ENCODE measurements around the gene UBE3C.

UBE3C gene

DNA sequence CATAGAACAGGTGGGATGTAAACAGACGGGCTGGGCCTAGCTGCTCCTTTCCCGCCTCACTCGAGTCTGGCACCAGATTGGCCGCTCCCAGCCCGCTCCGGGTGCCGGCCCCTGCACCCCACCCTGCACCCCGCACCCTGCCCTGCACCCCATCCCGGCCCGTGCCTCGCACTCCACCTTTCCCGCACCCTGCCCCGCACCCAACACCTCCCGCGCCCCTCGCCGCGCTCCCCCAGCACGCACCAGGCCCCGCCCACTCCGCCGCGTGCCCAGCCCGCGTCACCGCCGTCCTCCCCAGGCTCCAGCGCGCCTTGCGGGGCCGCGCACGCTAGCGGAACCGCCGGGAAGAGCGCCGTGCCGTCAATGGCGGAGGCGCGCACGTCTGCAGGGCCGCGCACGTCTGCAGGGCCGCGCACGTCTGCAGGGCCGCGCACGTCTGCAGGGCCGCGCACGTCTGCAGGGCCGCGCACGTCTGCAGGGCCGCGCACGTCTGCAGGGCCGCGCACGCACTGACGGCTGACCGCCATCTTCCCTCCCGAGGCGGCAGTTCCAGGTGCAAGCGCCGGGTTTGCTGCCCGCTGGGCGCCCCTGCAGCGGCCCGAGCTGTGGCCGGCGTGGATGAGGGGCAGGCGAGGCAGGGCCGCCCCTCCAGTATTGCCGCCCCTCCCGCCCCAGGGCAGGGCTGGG lies at the start of gene UBE3C:
UBE3C (plus strand) TSS at position 503 of the 687 bp plus-strand sequence. CDS start 347 bp downstream, outside the sequence.
- Histone ChIP-seq H3K36me3 (ENCODE audit: control insufficient read depth, insufficient read depth, low read length) (no peaks in the 10 kb centered on the region), H2AFZ (peak within 1 kb of the TSS; percentile 85), H3K4me1 (peaks cover 10% of the 10 kb centered on the region), H3K4me3 (ENCODE audit: low read depth, low read length) (peak within 1 kb of the TSS; percentile 68), H3K27me3 (ENCODE audit: control insufficient read depth, insufficient read depth, low read length) (no peaks in the 10 kb centered on the region), H3K9ac (peak within 1 kb of the TSS; percentile 74), H3K79me2 (peaks cover 25% of the 10 kb centered on the region), H3K27ac (peak within 1 kb of the TSS; percentile 74), H3K4me2 (ENCODE audit: low read length) (peak within 1 kb of the TSS; percentile 71), H3K9me3 (ENCODE audit: control insufficient read depth, low read length) (no peaks in the 10 kb centered on the region)
- TF ChIP-seq CTCF (IDR thresholded peaks at IDR 0.05), result no peak

- H3K9me3 ChIP-seq (ENCODE audit: control insufficient read depth, low read length), result no peaks in the 10 kb centered on the region
- no peak overlapping the region for H2AFZ ChIP-seq
- H3K27me3 ChIP-seq (ENCODE audit: control insufficient read depth, insufficient read depth, low read length), result no peaks in the 10 kb centered on the region
- no peak overlapping the region for H3K4me3 ChIP-seq (ENCODE audit: low read depth, low read length)
- H3K9ac ChIP-seq, result no peak overlapping the region
- no peaks in the 10 kb centered on the region for H3K36me3 ChIP-seq (ENCODE audit: control insufficient read depth, insufficient read depth, low read length)
- H3K27ac ChIP-seq, result no peak overlapping the region
- TF ChIP-seq CTCF (IDR thresholded peaks at IDR 0.05), result no peak
- no peaks in the 10 kb centered on the region for H3K79me2 ChIP-seq
- no peak overlapping the region for H3K4me2 ChIP-seq (ENCODE audit: low read length)
- H3K4me1 ChIP-seq, result no peaks in the 10 kb centered on the region
These were observed 49.6 kb upstream of the UBE3C start for GRCh38 chr7:157089100-157089610.

DNA sequence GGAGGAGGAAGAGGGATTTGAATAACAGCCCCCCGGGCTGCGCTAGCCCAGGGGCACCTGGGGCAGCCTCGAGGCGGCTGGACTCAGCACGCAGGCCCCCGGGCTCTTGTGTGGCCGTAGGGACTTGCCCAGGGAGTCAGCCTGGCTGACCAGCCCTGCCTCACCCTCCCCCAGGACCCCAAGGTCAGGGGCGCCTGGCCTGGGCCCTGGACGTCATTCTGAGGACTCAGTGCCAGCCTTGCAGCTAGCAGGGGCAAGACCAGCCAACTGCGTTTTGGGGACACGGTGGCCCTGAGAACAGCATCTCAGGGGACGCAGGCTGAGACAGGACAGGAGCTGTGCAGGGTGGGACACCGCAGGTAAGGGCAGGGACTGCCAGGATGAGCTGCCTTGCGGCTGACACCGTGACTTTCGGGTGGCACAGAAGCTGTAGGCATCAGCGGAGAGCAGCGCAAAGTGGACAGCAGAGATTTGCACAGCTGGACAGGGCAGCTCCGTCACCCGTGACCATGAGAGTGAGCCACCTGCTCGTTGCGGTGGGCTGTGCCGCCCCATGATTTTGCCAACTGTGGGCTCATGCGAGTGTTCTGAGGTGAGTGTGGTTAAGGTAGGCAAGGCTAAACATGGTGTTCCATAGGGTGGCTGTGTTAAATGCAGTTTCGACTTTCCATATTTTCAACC lies 48.1 kb upstream of the UBE3C start:
- Histone ChIP-seq H3K4me1 (no peaks in the 10 kb centered on the region), H3K27me3 (ENCODE audit: control insufficient read depth, insufficient read depth, low read length) (no peaks in the 10 kb centered on the region)
- no peak for TF ChIP-seq CTCF (IDR thresholded peaks at IDR 0.05)

GRCh38 chr7:157096286-157097055 lies 42.3 kb upstream of the UBE3C start:
- H3K27me3 ChIP-seq (ENCODE audit: control insufficient read depth, insufficient read depth, low read length), result no peaks in the 10 kb centered on the region
- no peak overlapping the region for H3K9ac ChIP-seq
- TF ChIP-seq CTCF (IDR thresholded peaks at IDR 0.05), result no peak
- H3K79me2 ChIP-seq, result no peaks in the 10 kb centered on the region
- no peak overlapping the region for H2AFZ ChIP-seq
- H3K4me1 ChIP-seq, result no peaks in the 10 kb centered on the region
- no peaks in the 10 kb centered on the region for H3K9me3 ChIP-seq (ENCODE audit: control insufficient read depth, low read length)
- no peak overlapping the region for H3K27ac ChIP-seq
- H3K4me3 ChIP-seq (ENCODE audit: low read depth, low read length), result no peak overlapping the region
- no peaks in the 10 kb centered on the region for H3K36me3 ChIP-seq (ENCODE audit: control insufficient read depth, insufficient read depth, low read length)
- no peak overlapping the region for H3K4me2 ChIP-seq (ENCODE audit: low read length)

More for the DNA sequence above, 48.1 kb upstream of the UBE3C start:
- no peak overlapping the region for H3K27ac ChIP-seq
- H3K79me2 ChIP-seq, result no peaks in the 10 kb centered on the region
- no peak overlapping the region for H3K9ac ChIP-seq
- no peaks in the 10 kb centered on the region for H3K9me3 ChIP-seq (ENCODE audit: control insufficient read depth, low read length)
- no peak overlapping the region for H2AFZ ChIP-seq
- H3K4me2 ChIP-seq (ENCODE audit: low read length), result no peak overlapping the region
- H3K36me3 ChIP-seq (ENCODE audit: control insufficient read depth, insufficient read depth, low read length), result no peaks in the 10 kb centered on the region
- no peak overlapping the region for H3K4me3 ChIP-seq (ENCODE audit: low read depth, low read length)

All from parathyroid adenoma (tissue), 2 donors.